WTC11 (cell line): ENCODE results near the gene COL4A2. TPM values are rescaled to one million over a fixed set of nuclear protein-coding genes. Genes with fewer than 3 reads are reported as not detected.

Source experiments
- ATAC-seq: fragments of 200-7000 bp; cut with Tn5 transposase; 2 replicates; pipeline ENCODE4 v1.10.0; 2021; ENCODE audit warnings: mild to moderate bottlenecking, moderate library complexity
- CTCF ChIA-PET: fragments of 300-600 bp; sonication (Branson Sonifier 250); formaldehyde crosslinking; loops from one replicate; lab custom pipeline; 2021; ENCODE audit warnings: antibody characterized with exemption; lab: Charles Lee
- POLR2A ChIA-PET: fragments of 350-600 bp; sonication (Branson Sonifier 250); formaldehyde crosslinking; loops from one replicate; lab custom pipeline; 2021; ENCODE audit warnings: antibody characterized with exemption; lab: Charles Lee
- DNase-seq: peaks from one replicate; pipeline ENCODE4 v3.0.0; 2021; ENCODE audit warnings: low spot score
- H3K27ac Mint-ChIP-seq: 2 replicates; pipeline ENCODE4 v1.8.0; 2021; ENCODE audit warnings: mixed read lengths
- H3K27me3 Mint-ChIP-seq: 2 replicates; pipeline ENCODE4 v1.8.0; 2021; ENCODE audit warnings: low read depth, mild to moderate bottlenecking, moderate library complexity, mixed read lengths
- H3K36me3 Mint-ChIP-seq: 2 replicates; pipeline ENCODE4 v1.8.0; 2021; ENCODE audit warnings: mixed read lengths
- H3K4me1 Mint-ChIP-seq: 2 replicates; pipeline ENCODE4 v1.8.0; 2022; ENCODE audit warnings: mixed read lengths
- H3K4me3 Mint-ChIP-seq: 2 replicates; pipeline ENCODE4 v1.8.0; 2021; ENCODE audit warnings: mild to moderate bottlenecking, moderate library complexity, mixed read lengths
- H3K9me3 Mint-ChIP-seq: 2 replicates; pipeline ENCODE4 v1.8.0; 2021; ENCODE audit warnings: mixed read lengths
- AFF4 ChIP-seq: sonication (generic); formaldehyde crosslinking; IDR thresholded peaks from 2 replicates; pipeline ENCODE4 v1.8.1; 2023; ENCODE audit warnings: mild to moderate bottlenecking, missing genetic modification reagents, borderline replicate concordance
- ARID4B ChIP-seq: sonication (generic); formaldehyde crosslinking; IDR thresholded peaks from 2 replicates; pipeline ENCODE4 v1.8.0; 2023; ENCODE audit warnings: missing genetic modification reagents, mild to moderate bottlenecking, borderline replicate concordance
- CREB1 ChIP-seq: sonication (generic); formaldehyde crosslinking; IDR thresholded peaks from 2 replicates; pipeline ENCODE4 v1.8.0; 2023; ENCODE audit warnings: mild to moderate bottlenecking, missing genetic modification reagents
- CREM ChIP-seq: sonication (generic); formaldehyde crosslinking; IDR thresholded peaks from 2 replicates; pipeline ENCODE4 v1.8.1; 2022; ENCODE audit warnings: mild to moderate bottlenecking, missing genetic modification reagents, moderate library complexity
- CTCF ChIP-seq: fragments of 200-600 bp; IDR thresholded peaks from 2 replicates; pipeline ENCODE4 v1.8.0; 2022; ENCODE audit warnings: antibody characterized with exemption
- ESRRA ChIP-seq: sonication (generic); formaldehyde crosslinking; IDR thresholded peaks from 2 replicates; pipeline ENCODE4 v1.8.1; 2022; ENCODE audit warnings: mild to moderate bottlenecking, missing genetic modification reagents, borderline replicate concordance
- FOXP1 ChIP-seq: sonication (generic); formaldehyde crosslinking; IDR thresholded peaks from 2 replicates; pipeline ENCODE4 v1.8.0; 2022; ENCODE audit warnings: missing genetic modification reagents, mild to moderate bottlenecking, moderate library complexity, borderline replicate concordance
- JAZF1 ChIP-seq: fragments of 250-450 bp; sonication (Bioruptor Pico); IDR thresholded peaks from 2 replicates; pipeline ENCODE4 v1.9.0; 2021; ENCODE audit warnings: moderate library complexity, mild to moderate bottlenecking, inconsistent platforms
- MYBL2 ChIP-seq: sonication (generic); formaldehyde crosslinking; IDR thresholded peaks from 2 replicates; pipeline ENCODE4 v1.8.1; 2023; ENCODE audit warnings: mild to moderate bottlenecking, moderate library complexity, missing genetic modification reagents
- RORB ChIP-seq: fragments of 250-450 bp; sonication (Bioruptor Pico); IDR thresholded peaks from 2 replicates; pipeline ENCODE4 v1.9.0; 2021; ENCODE audit warnings: mild to moderate bottlenecking
- SOX15 ChIP-seq: fragments of 250-450 bp; sonication (Bioruptor Pico); IDR thresholded peaks from 2 replicates; pipeline ENCODE4 v1.9.0; 2021; ENCODE audit warnings: mild to moderate bottlenecking
- TEAD1 ChIP-seq: sonication (generic); formaldehyde crosslinking; IDR thresholded peaks from 2 replicates; pipeline ENCODE4 v1.8.0; 2022; ENCODE audit warnings: mild to moderate bottlenecking, missing genetic modification reagents
- TEAD4 ChIP-seq: sonication (generic); formaldehyde crosslinking; IDR thresholded peaks from 2 replicates; pipeline ENCODE4 v1.8.0; 2022; ENCODE audit warnings: mild to moderate bottlenecking, missing genetic modification reagents
- total RNA-seq: library from RNA; stranded (reverse); gene quantifications from 3 replicates; pipeline ENCODE4 v1.2.3, GENCODE V29; 2021
- TF ChIP-seq, protein P1 (sequence below): sonication (generic); formaldehyde crosslinking; IDR thresholded peaks from 2 replicates; pipeline ENCODE4 v1.8.1; 2023; ENCODE audit warnings: mild to moderate bottlenecking, missing genetic modification reagents, moderate library complexity
- TF ChIP-seq, protein P2 (sequence below): sonication (generic); formaldehyde crosslinking; IDR thresholded peaks from 2 replicates; pipeline ENCODE4 v1.8.1; 2023; ENCODE audit warnings: mild to moderate bottlenecking, missing genetic modification reagents
- TF ChIP-seq, protein P3 (sequence below): sonication (generic); formaldehyde crosslinking; IDR thresholded peaks from 2 replicates; pipeline ENCODE4 v1.8.0; 2022; ENCODE audit warnings: mild to moderate bottlenecking, missing genetic modification reagents
- TF ChIP-seq, protein P4 (sequence below): sonication (generic); formaldehyde crosslinking; IDR thresholded peaks from 2 replicates; pipeline ENCODE4 v1.8.0; 2022; ENCODE audit warnings: mild to moderate bottlenecking, missing genetic modification reagents

The COL4A2 gene
- total RNA-seq, 1 experiment from 2014 or later: 109 TPM

GRCh38 chr13:110523838-110524540, 216.9 kb downstream of the COL4A2 start:
- peaks cover 2% of the 10 kb centered on the region; the same call in 1 of the 2 replicates for H3K36me3 Mint-ChIP-seq
- H3K4me3 Mint-ChIP-seq: no peak overlapping the region
- DNase-seq (no peak), ATAC-seq (no peak)
- ChIA-PET POLR2A (no interaction called here), CTCF (no interaction called here)
- H3K9me3 Mint-ChIP-seq: no peaks in the 10 kb centered on the region
- peak overlapping the region; percentile 49; the same call in 1 of the 2 replicates for H3K27ac Mint-ChIP-seq
- H3K27me3 Mint-ChIP-seq: no peaks in the 10 kb centered on the region
- TF ChIP-seq CREM (CRISPR knock-in tag) (no peak), FOXP1 (CRISPR knock-in tag) (no peak), CTCF (no peak), AFF4 (CRISPR knock-in tag) (no peak), CREB1 (CRISPR knock-in tag) (no peak), SOX15 (CRISPR knock-in tag) (no peak), ESRRA (no peak), RORB (CRISPR knock-in tag) (no peak), TEAD1 (CRISPR knock-in tag) (no peak)
- TF ChIP-seq, protein P1, sequence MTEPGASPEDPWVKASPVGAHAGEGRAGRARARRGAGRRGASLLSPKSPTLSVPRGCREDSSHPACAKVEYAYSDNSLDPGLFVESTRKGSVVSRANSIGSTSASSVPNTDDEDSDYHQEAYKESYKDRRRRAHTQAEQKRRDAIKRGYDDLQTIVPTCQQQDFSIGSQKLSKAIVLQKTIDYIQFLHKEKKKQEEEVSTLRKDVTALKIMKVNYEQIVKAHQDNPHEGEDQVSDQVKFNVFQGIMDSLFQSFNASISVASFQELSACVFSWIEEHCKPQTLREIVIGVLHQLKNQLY (CRISPR knock-in tag): no peak
- TF ChIP-seq, protein P2, sequence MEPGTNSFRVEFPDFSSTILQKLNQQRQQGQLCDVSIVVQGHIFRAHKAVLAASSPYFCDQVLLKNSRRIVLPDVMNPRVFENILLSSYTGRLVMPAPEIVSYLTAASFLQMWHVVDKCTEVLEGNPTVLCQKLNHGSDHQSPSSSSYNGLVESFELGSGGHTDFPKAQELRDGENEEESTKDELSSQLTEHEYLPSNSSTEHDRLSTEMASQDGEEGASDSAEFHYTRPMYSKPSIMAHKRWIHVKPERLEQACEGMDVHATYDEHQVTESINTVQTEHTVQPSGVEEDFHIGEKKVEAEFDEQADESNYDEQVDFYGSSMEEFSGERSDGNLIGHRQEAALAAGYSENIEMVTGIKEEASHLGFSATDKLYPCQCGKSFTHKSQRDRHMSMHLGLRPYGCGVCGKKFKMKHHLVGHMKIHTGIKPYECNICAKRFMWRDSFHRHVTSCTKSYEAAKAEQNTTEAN (CRISPR knock-in tag): no peak
- peaks cover 32% of the 10 kb centered on the region for H3K4me1 Mint-ChIP-seq

GRCh38 chr13:110524541-110525257, 217.6 kb downstream of the COL4A2 start:
- peaks cover 37% of the 10 kb centered on the region for H3K4me1 Mint-ChIP-seq
- TF ChIP-seq TEAD4 (CRISPR knock-in tag) (no peak), TEAD1 (CRISPR knock-in tag) (no peak), ARID4B (no peak), MYBL2 (CRISPR knock-in tag) (no peak), JAZF1 (CRISPR knock-in tag) (no peak)
- TF ChIP-seq, protein P3, sequence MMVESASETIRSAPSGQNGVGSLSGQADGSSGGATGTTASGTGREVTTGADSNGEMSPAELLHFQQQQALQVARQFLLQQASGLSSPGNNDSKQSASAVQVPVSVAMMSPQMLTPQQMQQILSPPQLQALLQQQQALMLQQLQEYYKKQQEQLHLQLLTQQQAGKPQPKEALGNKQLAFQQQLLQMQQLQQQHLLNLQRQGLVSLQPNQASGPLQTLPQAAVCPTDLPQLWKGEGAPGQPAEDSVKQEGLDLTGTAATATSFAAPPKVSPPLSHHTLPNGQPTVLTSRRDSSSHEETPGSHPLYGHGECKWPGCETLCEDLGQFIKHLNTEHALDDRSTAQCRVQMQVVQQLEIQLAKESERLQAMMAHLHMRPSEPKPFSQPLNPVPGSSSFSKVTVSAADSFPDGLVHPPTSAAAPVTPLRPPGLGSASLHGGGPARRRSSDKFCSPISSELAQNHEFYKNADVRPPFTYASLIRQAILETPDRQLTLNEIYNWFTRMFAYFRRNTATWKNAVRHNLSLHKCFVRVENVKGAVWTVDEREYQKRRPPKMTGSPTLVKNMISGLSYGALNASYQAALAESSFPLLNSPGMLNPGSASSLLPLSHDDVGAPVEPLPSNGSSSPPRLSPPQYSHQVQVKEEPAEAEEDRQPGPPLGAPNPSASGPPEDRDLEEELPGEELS (CRISPR knock-in tag): no peak
- TF ChIP-seq, protein P4, sequence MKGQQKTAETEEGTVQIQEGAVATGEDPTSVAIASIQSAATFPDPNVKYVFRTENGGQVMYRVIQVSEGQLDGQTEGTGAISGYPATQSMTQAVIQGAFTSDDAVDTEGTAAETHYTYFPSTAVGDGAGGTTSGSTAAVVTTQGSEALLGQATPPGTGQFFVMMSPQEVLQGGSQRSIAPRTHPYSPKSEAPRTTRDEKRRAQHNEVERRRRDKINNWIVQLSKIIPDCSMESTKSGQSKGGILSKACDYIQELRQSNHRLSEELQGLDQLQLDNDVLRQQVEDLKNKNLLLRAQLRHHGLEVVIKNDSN: no peak

More at GRCh38 chr13:110524541-110525257, 217.6 kb downstream of the COL4A2 start:
- ATAC-seq (no peak), DNase-seq (no peak)
- POLR2A ChIA-PET: no interaction called here
- no peaks in the 10 kb centered on the region; the same call in 1 of the 2 replicates for H3K27me3 Mint-ChIP-seq
- CTCF ChIA-PET: no interaction called here
- H3K36me3 Mint-ChIP-seq: peaks cover 2% of the 10 kb centered on the region; the same call in 1 of the 2 replicates
- peak overlapping the region; percentile 70 for H3K27ac Mint-ChIP-seq
- no peak overlapping the region for H3K4me3 Mint-ChIP-seq
- H3K9me3 Mint-ChIP-seq: no peaks in the 10 kb centered on the region
